Endothelial cell of hepatic sinusoid (primary cell): Measurements from ENCODE around the gene ZNF503.

ENCODE experiments used
- in situ Hi-C: cut with HindIII; loops from 2 replicates; pipeline ENCODE4 v1.10.0; 2017; ENCODE audit warnings: low sequenced_read_pairs

ZNF503 gene

DNA sequence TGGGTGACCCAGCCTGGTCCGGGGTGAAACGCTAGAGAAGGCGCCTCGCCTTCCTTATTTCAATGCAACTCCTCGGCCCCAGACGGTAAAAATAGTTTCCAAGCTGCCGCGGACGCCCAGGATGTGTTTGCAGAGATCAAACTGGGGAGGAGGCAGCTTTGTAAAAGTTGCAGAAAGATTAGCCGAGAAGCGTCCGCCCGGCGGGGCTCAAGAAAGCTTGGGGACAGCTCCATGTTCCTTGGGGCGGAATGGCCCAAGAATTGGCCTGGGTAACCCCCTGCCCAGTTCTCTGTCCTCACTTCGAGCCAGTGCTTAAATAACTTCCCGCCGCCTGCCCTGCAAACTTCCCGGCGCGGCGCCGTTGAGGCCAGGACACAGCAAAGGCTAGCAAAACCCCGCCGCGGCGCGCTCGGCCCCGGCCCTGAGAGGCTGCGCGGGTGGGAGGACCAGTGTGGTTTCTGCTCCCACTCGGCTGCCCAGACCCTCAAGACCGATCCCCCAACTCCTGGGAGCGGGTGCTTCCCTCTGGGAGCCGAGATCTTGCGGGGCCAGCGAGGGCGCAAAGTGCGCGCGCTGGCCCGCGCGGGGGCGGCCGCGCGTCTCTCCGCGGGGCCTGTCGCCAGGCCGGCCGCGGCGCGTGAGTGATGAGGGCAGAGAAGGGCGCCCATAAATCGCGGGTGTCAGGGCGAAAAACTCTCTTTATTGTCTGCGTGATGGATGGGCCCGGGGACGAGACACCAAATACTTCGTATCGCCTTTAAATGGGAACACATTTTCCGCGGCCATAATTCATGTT, 6.3 kb upstream of the ZNF503 start:
- in situ Hi-C loops = no loop called here

DNA sequence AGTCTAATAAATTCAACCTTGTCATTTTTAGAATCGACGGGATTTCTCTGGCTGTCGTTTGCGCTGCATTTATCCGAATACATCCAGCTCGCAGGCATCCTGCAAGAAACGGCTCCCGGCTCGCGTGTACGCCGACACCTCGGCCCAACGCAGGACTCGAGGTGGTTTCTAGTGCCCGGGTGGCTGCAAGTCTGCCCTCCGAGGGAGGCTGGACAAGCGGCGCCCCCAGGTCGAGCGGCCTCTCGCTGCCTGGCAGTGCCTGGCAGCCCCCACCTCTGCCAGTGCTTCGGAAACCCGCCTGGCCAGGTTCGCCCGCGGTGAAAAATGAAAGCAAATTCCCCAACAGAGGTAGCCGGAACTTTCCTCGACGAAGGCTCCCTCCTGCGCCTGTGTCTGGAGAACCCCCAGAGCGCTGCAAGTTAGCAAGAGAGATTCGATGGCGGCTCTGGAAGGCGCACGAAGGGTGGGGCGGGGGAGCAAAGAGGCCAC, 5.7 kb upstream of the ZNF503 start:
- in situ Hi-C loops = no loop called here

DNA sequence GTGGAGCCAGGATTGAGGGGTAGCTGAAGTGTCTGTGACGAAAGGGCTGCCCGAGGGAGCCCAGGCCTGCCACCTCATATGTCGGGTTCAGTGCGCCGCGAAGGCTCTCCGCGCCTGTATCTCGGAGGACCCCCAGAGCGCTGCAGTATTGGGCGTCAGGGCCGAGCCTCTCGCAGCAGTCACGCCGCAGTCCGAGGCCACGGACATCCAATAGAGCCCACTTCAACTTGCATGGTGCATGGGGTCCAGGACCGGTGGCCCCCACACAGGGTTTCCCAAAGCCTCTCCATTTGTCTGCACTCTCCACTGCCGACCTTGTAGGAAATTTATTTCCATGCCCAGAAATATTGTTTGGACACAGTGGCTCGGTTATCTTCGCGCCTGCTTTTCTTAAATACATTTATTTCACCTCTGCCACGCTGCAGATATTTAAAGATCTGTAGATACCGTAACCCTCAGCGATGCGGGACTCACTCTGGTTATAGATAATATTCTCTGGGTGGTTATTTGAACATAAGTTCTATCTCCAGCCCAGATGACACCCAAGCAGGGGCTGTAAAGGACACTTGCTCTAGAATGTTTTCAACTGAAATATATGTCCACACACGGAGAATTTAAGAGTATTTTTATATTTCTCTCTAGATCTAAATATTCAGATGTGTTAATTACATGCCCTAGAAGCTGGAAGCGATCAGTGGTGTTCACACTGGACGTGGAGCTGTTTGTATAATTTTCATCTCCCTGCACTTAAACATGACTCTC, 5.1 kb upstream of the ZNF503 start:
- in situ Hi-C loops = no loop called here

DNA sequence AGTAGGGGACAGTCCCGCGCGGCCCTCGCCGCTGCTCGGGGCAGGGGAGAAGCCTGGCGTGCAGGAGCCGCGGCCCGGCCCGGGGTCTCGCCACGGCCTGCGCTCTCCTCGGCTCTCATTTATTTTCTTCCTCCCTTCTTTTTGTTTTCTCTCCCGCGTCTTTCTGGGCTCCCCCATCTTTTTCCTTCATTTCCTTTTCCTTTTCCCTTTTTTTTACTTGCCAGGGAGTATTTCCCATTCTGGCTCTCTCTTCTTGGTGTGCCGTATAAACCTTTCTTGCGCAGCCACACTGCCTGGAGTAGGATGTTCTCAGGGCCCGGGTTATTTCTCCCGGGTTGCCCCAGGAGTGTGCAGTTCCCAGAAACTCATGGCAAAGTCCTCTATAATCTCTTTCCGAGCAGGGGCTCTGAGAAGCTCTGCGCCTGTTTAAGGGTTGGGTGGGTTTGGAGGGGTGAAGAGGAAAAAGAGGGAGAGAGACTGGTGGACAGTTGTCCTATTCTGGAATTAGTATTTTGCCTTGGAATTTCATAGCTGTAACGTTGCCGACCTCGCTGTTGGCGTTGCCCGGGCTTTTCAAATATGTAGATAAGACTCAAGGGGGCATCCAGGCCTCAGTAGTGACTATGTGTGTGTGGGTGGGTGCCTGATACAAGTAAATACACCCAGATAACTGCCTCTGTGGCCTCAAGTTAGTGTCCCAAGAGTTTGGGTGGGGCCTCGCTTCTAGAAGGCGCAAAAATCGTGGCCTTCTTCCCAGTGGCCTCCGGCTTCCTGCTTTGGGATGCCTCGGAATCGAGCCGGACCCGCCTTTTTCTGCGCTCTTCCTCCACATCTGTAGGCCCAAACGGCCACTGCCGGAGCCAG, 4.3 kb upstream of the ZNF503 start:
- in situ Hi-C loops = no loop called here

DNA sequence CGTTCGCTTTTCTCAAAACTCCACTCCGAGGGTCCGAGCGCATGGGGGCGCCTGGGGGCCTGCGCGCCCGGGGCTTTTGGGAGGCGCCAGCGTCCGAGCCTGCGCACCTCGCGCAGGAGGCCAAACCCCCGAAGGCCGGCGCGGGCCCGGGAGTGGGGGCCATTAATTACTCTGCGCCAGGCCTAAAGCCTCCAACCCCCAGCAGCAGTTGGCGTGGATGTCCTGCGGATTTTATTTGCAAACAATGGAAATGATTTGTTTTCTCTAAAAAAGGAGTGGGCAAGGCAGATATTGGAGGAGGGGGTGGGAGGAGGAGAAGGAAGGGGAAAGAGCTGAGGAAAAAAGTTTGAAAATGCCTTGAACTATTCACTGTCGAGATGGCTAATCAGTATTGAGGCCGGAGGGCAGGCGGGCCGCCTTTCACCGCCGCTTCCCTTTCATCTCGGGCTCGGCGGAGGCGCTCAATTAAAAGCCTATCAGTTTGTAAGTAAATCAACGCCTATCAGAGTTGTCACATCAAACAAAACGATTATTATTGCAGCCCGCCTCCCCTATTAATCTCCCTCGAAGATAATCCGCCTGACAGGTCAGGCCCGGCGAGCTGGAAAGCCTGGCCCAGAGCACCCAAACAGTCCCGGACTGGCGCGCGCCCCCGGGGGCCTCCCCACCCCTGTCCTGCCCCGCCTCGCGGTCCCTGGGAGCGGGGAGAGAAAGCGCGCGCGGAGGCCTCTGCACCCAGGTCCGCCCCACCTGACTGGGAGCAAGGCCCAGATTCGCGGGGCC, 3.4 kb upstream of the ZNF503 start:
- in situ Hi-C loops = no loop called here

DNA sequence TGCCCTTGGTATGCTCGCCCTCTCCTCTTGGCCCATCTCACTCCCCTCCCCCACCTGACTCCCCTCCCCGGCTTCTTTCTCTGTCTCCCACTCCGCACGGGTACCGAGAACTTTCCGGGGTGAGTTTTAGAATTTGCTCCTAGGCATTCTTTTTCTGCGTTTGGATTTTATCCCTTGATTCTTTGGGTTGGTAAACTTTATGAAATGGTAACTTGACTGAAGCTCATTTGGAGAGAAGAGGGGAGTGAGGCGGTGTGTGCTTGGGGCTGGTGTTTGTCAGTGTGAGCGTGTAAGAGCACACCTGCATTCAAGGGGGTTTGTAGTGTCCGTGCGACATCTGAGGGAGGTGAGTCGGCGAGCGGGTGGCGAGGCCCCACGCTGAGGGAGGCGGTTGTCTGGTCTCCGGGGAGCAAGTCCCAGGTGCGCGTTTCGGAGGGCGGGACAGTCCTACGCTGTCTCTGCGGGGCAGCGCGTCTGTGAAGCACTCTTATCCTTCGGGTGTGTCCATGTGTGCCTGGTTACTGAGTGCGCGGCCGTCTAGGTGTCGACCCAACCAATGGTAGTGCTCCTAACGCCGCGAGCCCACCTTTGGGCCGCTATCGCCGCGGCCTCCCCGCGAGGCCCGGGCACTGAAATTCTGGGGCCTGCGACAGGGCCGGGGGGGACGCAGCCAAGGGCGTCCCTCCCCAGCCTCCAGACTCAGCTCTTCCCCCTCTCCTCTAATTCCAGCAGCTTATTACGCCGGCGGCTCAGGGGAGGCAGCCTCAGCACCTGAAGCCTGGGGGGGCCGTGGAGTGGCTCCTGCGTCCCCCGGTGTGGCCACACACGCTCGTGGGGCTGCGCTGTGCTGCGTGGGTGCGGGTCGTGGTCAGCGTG, 2.6 kb upstream of the ZNF503 start:
- in situ Hi-C loops = no loop called here

DNA sequence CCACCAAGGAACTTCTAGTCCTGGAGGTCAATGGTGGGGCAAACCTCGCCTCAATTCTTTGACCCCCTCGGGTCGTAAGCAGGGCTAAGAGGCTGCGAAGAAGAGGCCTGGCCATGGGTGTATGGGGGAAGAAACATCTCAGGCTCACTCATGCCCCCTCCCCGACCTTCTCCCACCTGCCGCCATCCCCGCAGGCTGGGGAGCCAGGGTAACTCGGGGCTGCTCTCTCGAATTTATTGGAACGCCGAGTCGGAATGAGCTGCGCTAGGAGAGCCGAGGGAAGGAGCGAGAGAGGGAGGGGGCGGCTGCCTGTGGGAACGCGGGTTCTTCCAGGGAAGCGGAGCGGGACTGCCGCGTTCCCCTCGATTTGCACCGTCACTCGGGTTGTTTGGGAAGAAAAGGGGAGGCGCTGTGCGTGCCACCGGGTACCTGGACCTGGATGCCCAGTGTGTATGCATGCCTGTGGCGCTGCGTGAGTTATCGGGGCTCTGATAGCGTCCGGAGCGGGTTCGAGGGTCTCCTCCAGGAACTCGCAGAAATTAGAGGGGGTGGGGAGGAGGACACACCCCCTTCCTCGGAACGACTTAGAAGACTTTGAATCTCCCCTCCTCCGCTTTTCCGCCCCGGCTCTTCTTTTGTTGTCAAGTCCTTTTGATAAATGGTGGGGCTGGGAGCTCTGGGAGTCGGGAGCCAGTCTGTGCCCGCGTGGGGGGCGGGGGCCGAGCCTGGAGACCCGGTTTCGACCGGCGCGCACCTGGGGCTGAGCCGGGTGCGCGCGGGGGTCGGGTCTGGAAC, 1.8 kb upstream of the ZNF503 start:
- in situ Hi-C loops = no loop called here

DNA sequence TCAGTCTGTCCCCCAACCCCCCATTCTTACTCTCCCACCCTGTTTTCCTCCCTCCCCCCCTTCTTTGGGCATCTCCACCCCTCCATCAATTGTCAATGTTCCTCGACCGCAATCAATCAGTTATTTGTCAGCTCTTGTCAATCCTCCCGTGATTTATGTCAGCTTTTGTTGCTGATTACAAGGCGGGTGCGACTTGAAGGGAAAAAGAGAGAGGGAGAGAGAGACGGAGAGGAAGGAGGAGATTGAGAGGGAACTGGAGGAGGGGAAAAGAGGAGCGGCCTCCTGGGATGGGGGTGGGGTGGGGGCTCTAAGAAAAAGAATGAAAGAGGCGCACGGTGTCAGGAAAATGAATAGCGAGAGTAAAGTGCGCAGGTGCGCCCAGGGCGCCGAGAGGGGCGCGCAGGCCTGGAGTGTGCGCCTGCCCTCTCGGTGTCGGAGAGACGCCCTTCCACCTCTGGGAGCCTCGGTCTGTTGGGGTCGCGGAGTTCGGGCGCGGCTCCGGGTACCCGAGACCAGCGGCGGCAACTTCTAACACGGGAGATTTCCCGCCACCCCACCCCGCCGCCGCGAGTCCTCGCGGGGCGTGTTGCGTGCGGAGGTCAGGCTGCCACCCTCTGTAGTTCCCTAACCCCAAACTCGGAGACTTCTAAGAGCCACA, 1.1 kb upstream of the ZNF503 start:
- in situ Hi-C loops = no loop called here

DNA sequence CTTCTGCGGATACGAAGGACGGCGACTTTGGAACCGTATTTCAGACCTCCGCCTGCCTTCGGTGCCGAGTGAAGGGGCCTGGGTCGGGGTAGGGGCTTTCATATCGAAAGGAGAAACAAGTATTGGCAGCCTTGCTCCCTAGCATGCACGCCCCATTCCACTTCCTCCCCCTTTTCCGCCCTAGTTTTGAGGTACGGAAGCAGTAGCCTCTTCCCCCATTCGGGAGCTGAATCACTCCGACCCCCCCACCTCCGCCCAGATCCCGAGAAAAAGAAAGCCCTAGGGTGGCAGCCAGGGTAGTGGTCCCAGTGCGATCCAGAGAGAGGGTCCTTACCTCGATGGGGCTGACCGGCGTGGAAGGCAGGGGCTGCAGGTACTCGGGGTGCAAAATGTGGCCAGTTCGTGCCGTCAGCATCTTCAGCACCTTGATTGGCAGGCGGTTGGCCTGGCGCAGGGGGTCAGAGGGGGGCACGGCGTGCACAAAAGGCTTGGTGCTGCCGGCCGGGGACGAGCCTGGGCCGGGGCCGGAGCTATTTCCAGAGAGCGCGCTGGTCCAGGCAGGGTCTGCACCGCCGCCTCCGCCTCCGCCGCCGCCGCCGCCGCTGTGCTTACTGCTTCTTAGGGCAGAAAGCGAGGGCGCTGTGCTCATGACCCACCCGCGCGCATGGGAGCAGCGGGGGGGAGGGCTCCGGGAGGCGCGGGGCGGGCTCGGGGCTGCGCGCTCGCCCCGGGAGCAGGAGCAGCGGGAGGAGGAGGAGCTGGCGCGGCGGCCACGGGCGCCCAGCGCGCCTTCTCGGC, 594 bp downstream of the ZNF503 start:
- in situ Hi-C loops = no loop called here

DNA sequence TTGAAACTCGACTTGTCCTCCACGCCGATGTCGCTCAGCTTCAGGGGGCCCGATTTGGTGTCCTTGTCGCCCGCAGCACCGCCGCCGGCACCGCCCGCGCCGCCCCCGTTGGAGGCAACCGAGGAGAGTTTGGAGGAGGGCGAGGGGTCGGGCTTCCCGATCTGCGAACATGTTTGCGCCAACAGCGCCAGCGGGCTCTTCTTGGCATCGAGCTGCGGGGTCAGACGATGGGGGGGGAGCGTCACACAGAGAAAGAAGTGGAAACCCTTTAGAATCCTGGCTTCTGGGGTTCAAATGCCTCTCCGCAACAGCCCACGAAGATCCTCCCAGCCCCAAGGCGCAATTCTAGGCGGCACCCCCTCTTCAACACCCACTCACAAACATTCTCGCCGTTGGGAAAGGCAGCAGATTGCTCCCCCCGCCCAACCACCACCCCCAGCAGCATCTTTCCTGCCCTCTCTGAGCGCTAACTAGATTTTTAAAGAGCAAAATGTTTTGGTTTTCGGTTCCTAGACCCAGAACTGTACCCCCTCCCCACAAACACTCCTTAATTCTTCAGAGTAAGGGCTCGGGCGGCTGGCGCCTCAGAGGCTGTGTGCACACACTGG, 1.3 kb downstream of the ZNF503 start:
- in situ Hi-C loops = no loop called here

DNA sequence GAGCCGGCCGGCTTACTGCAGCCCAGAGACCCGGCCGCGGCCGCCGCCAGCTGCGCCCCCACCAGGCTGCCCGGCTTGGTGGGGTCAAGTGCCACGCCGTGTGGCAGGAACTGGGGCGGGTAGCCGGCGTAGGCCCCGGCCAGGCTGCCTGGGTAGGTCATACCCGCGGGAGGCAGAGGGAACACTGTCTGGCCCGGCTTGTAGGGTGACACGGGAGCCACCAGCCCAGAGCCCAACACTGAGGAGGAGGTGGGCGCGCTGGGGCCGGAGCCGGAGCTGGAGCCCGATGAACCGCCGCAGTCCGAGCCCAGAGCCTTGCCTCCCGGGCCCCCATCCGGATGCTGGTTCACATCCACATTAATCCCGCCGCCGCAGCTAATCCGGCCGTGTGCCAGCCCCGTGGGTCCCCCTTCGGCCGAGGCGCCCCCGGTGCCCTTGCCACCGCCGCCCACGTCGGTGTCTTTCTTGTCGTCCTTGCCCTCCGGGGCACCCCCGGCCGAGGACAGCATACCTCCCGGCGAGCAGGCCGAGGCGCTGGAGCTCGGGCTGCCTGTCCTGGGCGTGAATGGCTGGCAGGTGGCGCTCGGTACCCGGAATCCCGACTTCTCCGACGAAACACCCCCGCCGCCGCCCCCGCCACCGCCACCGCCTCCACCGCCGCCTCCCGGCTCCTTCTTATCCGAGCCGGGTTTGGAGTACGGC, 2.0 kb downstream of the ZNF503 start:
- in situ Hi-C loops = no loop called here

DNA sequence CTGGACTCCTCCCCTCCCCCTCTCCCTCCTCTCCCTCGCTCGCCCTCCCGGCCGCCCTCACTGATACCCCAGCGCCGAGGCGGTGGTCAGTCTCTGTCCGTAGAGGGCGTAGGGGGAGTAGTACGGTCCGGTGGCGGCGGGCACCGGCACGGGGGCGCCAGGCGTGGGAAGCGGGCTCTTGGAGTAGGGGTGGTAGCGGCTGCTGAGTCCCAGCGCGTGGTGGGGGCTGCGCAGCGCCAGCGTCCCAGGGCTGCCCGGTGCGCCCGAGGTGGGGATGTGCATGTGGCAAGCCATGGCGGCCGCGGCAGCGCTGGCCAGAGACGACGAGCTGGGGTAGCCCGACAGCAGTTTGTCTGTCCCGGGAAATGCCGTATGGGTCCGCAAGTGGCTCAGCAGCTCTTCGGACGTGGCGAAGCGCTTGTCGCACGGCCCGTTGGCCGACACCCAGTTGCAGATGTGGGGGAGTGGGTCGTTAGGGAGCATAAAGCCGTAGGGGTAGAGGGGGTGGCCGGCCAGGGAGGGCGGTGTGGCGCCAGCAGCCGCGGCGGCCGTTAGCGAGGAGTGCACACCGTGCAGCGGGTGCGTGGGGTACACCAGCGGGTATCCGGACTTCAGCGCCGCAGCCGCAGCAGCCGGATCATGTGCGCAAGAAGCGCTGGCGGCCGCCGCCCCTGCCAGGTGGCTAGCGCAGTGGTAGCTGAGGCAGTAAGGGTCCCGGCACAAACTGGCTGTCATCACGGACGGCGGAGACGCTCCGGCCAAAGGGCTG, 2.7 kb downstream of the ZNF503 start:
- in situ Hi-C loops = no loop called here

DNA sequence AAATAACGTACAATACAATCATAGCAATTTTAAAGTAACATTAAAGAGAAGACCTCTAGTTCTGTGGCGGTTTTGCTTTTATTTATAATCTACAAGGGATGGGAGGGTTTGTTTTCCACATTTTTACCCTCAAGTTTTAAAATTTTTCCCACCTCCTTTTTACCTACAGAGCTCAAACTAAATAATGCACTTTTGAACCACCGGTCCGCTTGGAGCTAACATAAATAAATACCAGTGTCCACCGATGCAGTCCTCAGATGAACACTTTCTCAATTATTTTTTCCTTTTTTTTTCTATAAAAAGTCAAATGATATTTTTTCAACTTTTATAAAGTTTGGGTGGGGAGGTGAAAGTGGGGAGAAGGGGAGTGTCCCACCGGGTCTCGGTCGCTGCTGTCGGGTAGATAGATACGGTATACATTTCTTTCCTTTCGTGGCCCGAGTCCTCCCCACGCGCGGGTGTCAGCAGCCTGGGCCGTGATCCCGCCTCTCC, 3.3 kb downstream of the ZNF503 start:
- in situ Hi-C loops = no loop called here

DNA sequence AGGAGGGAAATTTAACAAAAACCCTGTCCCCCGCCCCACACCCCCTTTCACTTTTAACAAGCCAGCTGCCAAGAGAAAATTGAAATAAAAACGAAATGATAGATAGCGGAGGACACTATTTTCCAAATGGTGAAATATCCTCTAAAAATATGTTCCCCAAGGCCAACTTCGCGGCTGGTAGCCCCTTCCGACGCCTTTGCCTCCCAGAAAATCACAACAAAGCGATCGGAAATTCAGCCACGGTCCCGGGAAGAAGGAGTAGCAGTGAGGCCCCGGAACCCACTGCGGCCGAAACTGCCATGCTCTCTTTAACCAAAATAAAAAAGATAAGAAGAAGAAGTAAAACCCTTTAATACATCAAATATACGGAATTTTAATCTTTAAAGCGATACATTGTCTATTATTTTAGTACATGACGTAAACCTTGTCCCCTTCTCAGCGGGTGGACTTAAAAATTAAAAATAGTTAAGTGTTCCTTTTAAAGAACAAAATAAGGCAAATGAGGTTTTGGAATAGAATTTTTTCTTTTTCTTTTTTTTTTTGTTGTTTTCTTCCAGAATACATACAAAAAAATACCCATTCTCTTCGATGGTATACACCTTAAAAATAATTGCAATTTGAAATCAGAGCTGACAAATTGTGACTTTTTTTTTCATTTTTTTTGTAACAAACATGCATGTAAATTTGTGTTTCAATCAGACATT, 3.9 kb downstream of the ZNF503 start:
- in situ Hi-C loops = no loop called here
